ENCODE data around the gene NPEPPS.
"Not testable (repeated sequence)": the region's sequence is repeated elsewhere in the genome, so short reads cannot be mapped to it uniquely, and the experiment has no call there.

The NPEPPS gene

DNA sequence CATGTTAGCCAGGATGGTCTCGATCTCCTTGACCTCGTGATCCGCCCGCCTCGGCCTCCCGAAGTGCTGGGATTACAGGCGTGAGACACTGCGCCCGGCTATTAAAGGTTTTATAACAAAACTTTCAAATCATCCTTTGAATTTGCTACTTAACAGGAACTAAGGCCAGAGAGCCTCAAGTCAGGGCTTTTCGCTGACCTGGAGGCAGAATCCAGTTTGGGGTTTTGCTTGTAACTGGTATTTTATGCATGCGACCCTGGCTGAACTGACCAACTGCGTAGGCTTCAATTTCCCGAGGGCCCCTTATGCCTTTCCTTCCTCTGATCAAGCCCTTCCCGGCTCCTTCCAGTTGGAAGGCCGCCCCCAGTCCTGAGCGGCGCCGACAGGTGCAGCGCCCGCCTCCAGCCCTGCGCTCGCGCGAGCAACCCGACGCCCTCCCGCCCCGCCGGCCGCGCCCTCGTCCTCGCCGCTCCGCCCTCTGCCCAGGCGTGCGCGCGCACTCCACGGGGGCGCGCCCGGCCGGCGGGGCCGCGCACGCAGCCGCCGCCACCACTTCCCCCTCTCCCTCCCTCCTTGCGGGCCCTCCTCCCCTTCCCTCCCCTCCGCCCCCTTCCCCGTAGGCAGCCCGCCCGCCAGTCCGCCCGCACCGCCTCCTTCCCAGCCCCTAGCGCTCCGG, at the start of gene NPEPPS:
TSS of gene NPEPPS (plus strand) at position 552 of the 676 bp plus-strand sequence. CDS start 193 bp downstream, outside the sequence.
- peak; percentile 90 for DNase-seq

GRCh38 chr17:47491841-47492212, 39.1 kb upstream of the NPEPPS start:
- not testable (repeated sequence) for DNase-seq

DNA sequence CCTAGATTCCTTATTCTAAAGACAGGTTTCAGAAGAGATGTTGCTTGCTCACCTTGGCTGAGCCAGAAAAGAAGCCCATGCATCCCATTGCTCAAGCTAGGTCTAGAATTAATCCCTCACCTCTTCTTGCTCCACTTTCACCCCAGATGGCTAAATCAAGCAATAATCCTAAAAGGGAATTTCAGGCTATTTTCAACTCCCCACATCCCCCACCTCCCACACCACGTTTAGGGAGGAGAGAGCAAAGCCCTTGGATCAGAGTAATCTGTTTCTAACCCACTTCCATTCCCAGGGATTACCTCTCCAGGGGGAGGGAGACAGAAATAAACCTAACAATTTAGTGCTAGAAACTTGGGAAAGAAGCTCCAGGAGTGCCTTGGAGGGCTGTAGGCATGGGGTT, 31.8 kb upstream of the NPEPPS start:
- DNase-seq = not testable (repeated sequence)

DNA sequence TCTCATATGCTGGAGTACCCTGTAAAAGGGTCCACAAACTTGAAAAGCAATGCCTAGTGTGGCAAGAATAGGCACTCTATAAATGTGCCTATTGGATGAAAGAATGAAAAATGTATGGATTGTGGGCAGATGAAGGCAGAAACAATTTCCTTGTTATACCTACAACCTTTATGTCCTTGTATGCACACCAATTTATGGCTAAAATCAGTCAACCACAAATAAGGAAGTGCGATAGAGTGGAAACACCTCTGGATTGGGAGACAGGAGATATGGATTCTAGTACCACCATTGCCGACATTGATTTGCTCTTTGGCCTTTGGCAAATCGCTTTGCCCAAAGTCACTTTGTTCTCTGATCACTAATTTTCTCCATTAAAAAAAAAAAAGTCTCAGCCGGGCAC, 31.4 kb upstream of the NPEPPS start:
- not testable (repeated sequence) for DNase-seq

GRCh38 chr17:47500620-47501019, 30.3 kb upstream of the NPEPPS start:
- DNase-seq = not testable (repeated sequence)

DNA sequence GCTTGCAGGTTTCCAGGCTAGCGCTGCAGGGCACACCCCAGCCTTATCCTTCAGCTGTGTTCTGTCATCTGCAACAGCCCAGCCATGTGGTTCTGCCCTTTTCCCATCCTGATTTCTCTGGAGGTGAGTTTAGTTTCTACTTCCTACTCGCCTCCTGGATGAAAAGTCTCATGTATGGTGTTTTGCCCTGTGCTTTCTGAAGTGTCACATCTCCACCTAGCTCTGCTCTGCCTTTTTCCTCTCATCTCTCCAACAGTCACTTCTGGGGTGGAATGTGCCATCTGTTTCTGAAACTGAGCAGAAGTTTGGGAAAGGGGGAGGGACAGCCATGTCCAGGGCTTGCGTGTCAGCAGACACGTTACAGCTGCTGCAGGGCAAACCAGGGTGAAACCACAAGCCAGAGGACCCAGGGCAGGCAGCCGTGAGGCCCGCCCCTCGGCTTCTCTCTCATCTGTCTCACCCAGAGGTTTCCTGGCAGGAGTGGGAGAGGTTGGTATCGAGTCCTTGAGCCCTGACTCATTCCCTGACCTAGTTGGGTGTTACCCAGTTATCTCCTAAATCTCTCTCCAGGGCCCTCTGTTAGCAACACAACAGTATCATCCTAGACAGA, 28.7 kb upstream of the NPEPPS start:
- not testable (repeated sequence) for DNase-seq

- DNase-seq = not testable (repeated sequence)
Observed at GRCh38 chr17:47502776-47503455, 28.0 kb upstream of the NPEPPS start.

DNA sequence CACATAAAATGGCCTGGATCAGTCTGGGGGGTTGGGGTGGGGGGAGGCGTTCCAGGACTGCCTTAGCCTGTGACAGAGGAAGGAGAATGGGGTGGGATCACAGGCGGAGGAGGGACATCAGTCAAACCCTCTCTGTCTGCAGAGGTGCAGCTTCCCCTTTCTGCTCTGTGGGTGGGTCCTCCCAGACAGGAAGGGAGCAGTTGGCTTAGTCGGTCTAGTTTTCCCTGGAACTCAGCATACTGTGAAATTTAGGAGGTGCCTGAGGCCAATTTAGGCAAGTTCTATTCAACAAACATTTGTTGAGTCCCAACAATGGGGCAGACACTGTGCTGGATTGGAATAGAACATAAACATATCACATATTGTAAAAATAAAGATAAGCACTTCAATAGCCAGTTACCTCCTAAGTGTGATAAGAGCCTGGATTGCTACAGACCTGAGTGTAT, 19.2 kb upstream of the NPEPPS start:
- not testable (repeated sequence) for DNase-seq

DNA sequence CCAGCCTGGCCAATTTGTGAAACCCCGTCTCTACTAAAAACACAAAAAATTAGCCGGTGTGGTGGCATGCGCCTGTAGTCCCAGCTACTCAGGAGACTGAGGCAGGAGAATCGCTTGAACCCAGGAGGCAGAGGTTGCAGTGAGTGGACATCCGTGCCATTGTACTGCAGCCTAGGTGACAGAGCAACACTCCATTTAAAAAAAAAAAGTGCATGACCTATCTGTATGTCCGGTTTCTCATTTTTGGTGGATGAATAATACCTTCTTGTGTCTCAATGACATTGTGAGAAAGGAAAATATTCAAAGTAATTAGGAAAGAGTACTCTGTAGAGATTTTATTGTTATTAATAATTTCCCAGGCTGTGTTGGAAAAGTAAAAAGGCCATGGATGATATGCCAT, 17.6 kb upstream of the NPEPPS start:
- not testable (repeated sequence) for DNase-seq

DNA sequence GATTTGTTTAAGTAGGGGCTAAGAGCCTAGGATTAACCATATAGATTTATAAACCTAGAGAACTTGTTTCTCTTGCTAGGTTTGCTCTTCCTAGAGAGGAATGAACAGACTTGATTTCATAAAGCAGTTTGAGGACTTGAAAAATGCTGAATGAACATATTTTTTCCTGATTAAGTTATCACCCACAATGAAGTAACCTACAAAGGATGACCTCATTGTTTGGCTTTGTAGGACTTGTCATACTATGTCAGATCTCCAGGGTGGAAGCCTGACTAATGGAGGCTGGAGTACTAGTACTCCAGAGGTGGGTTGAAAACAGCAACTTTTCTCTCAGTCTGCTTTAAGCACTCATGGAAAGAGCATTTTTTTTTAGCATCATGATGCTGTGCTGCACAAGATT, 12.0 kb upstream of the NPEPPS start:
- not testable (repeated sequence) for DNase-seq

GRCh38 chr17:47519365-47519764, 11.5 kb upstream of the NPEPPS start:
- not testable (repeated sequence) for DNase-seq

- DNase-seq = not testable (repeated sequence)
Observed at GRCh38 chr17:47520279-47520678, 10.6 kb upstream of the NPEPPS start.

- not testable (repeated sequence) for DNase-seq
Observed at GRCh38 chr17:47521434-47521833, 9.5 kb upstream of the NPEPPS start.

DNA sequence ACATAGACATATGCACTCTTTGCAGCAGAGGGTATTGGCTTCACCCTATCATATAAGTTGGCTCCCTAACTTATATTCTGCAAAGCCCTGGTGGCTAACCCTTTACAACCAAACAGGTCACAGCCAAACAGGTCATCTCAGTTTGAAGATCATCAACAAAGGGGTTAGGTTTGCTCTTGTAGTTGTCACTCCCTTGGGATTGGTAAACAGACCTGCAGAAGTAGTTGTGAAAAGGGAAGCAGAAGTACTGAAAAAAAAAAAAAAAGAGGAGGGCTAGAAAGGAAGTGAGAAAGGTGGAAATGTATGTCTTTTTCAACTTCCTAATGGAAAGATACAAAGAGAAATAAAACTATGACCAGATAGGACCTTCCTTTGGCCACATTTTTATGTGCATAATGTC, 8.6 kb upstream of the NPEPPS start:
- not testable (repeated sequence) for DNase-seq

GRCh38 chr17:47531233-47531820, 419 bp downstream of the NPEPPS start:
- not testable (repeated sequence) for DNase-seq

DNA sequence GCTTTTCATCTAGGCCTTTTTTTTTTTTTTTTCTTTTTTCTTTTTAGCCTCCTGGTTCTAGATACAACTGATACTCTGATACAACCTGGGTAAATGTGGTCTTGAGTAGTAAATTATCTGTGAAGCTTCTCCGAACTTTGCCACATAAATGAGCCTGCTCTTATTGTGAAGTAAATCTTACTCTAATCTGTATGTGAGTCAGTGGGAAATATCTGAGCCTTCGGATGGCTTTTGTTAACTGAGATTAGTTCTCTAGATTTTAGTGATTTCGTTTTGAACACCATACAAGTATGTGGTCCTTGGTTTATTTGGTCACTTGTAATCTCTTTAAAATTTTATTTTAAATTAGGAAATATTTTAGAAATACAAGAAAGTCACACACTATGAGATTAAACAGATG, 8.2 kb downstream of the NPEPPS start:
- DNase-seq = not testable (repeated sequence)

- DNase-seq = not testable (repeated sequence)
Observed at GRCh38 chr17:47541676-47542075, 10.8 kb downstream of the NPEPPS start.

DNA sequence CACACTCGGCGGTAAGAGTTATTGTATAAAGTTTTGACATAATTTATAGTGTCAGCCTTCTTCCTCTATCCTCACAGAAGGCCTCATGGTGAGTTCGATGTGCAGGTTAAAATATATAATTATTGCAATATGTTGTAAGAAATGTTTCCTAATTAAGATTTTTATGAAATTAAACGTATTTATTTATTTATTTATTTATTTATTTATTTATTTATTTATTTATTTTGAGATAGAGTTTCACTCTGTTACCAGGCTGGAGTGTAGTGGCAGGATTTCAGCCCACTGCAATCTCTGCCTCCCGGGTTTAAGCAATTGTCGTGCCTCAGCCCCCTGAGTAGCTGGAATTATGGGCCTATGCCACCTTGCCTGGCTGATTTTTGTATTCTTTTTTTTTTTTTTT, 13.4 kb downstream of the NPEPPS start:
- not testable (repeated sequence) for DNase-seq

DNA sequence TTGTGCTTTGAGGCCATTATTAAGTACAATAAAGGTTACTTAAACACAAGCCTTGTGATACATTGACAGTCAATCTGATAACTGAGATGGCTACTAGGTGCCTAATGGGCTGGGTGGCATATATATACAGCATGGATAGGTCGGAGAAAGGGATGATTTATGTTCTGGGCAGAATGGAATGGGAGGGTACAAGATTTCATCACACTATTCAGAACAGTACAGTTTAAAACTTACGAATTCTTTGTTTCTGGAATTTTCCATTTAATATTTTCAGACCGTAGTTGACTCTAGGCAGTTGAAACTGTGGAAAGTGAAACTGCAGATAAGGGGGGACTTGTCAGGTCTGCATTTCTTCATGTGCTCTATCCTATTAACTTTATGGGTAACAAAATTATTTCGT, 23.8 kb downstream of the NPEPPS start:
- not testable (repeated sequence) for DNase-seq

DNA sequence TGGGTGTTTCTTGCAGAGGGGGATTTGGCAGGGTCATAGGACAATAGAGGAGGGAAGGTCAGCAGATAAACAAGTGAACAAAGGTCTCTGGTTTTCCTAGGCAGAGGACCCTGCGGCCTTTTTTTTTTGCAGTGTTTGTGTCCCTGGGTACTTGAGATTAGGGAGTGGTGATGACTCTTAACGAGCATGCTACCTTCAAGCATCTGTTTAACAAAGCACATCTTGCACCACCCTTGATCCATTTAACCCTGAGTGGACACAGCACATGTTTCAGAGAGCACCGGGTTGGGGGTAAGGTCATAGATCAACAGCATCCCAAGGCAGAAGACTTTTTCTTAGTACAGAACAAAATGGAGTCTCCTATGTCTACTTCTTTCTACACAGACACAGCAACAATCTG, 25.2 kb downstream of the NPEPPS start:
- not testable (repeated sequence) for DNase-seq

- not testable (repeated sequence) for DNase-seq
Observed at GRCh38 chr17:47560517-47561043, 29.7 kb downstream of the NPEPPS start.

GRCh38 chr17:47561698-47562405, 30.9 kb downstream of the NPEPPS start:
- DNase-seq = not testable (repeated sequence)

DNA sequence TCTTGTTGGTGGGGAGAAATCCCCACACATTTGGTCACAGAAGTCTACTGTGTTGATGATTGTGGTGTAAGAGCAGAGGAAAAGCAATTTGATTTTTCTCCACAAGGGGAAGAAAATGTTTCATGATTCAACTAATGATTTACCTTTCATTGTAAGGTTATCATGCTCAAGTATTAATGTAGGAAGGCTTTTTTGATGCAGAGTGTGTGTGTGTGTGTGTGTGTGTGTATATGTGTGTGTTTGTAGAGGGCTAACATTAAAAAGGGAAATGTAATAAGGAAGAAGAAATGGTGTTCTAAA, 31.4 kb downstream of the NPEPPS start:
- DNase-seq = not testable (repeated sequence)

Data from NCI-H345 (cell line).